Fibroblast of the aortic adventitia (primary cell): ENCODE data around the gene NPTN. TPM values are rescaled to one million over a fixed set of nuclear protein-coding genes. Genes with fewer than 3 reads are reported as not detected.

Experiments
- DNase-seq: peaks from one replicate; pipeline ENCODE4 v3.0.0-alpha.2; 2010; ENCODE audit warnings: low read depth
- H3K4me3 ChIP-seq: 2 replicates; pipeline ENCODE4 v1.5.1; 2011; ENCODE audit warnings: low read depth, mild to moderate bottlenecking, control low read depth, low read length, moderate library complexity
- total RNA-seq: library from RNA; depleted of rRNA; stranded (reverse); fragments of >200 nt; gene quantifications from 2 replicates; pipeline ENCODE4 v1.2.3, GENCODE V29; 2012; ENCODE audit warnings: low replicate concordance
- TF ChIP-seq, protein P1 (sequence below): IDR thresholded peaks from 2 replicates; pipeline ENCODE4 v1.5.1; 2011; ENCODE audit warnings: mild to moderate bottlenecking, low read length, control low read depth, inconsistent platforms; ENCODE audit not compliant: insufficient read depth

The NPTN gene
- total RNA-seq, 1 donor: 72.6 TPM

DNA sequence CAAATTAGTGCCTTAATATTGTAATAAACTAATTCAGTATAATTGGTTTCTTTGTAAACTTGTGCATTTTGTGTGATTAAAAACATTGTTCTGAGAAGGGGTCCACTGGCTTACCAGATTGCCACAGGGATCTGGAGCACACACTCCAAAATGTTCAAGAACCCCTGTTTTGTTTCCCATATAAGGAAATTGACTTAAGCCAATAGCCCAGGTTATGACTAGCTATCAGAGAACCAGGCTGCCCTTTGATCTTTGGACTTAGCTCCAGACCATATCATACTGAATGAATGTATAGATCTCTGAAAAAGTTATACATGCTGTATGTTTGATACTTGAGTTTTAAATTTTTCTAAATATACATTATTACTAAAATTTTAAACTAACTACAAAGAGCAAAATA lies 91.7 kb downstream of the NPTN start:
- DNase-seq: no peak
- H3K4me3 ChIP-seq: no peak overlapping the region
- TF ChIP-seq, protein P1, sequence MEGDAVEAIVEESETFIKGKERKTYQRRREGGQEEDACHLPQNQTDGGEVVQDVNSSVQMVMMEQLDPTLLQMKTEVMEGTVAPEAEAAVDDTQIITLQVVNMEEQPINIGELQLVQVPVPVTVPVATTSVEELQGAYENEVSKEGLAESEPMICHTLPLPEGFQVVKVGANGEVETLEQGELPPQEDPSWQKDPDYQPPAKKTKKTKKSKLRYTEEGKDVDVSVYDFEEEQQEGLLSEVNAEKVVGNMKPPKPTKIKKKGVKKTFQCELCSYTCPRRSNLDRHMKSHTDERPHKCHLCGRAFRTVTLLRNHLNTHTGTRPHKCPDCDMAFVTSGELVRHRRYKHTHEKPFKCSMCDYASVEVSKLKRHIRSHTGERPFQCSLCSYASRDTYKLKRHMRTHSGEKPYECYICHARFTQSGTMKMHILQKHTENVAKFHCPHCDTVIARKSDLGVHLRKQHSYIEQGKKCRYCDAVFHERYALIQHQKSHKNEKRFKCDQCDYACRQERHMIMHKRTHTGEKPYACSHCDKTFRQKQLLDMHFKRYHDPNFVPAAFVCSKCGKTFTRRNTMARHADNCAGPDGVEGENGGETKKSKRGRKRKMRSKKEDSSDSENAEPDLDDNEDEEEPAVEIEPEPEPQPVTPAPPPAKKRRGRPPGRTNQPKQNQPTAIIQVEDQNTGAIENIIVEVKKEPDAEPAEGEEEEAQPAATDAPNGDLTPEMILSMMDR: no peak

DNA sequence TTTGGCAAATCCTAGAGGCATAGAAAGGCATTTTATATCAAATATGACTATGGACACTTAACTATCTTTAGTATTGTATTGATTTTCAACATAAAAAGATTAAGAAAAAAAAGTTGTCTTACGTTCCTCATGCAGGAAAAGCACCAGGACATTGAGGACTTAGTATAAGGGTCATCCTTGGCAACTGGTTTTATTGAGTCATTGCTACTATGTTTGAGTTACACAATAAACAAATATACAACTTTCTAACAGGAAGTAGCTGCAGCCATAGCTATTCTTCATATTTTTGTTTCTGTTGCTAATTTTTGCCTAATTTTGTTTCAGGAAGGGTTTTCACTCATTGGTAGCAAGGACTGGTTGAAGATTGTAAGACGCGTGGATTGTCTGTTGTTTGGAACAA lies 93.0 kb downstream of the NPTN start:
- TF ChIP-seq, protein P1: no peak

DNA sequence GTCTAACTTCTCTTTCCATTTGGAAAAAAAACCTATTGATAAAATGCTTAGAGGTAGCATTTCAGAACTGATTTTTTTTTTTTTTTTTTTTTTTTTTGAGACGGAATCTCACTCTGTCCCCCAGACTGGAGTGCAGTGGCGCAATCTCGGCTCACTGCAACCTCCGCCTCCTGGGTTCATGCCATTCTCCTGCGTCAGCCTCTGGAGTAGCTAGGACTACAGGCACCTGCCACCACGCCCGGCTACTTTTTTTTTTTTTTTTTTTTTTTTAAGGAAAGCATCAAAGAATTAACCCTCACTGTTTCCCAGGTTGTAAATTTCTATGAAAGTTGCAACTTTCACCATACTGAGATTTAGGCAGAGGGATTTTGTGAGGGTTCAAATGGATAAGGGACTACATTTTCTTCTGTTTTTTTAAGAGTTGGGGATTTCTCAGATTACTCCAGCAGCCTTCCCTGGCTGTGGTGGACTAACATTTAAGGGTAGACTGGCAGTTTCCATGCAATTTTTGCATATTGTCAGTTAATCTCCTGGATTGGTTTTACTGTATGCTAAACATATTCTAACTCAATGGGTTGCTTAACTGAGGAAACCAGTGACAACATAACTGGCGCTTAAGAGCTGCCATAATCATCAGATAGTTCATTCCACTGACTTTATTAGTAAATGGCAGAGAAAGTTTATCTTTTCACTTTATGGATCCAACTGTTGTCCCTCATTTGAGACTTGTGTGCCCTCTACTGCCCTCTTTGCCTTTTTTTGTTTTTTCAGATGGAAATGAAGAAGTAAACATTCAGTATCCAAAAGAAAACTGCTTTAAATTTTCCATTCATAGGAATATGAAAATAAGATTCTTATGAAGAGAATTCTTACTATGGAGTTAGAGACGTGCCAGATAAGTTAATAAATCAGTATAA lies 93.7 kb downstream of the NPTN start:
- no peak overlapping the region for H3K4me3 ChIP-seq
- DNase-seq: no peak
- TF ChIP-seq, protein P1: no peak

More for the DNA sequence above, 93.0 kb downstream of the NPTN start:
- no peak overlapping the region for H3K4me3 ChIP-seq
- DNase-seq: no peak

DNA sequence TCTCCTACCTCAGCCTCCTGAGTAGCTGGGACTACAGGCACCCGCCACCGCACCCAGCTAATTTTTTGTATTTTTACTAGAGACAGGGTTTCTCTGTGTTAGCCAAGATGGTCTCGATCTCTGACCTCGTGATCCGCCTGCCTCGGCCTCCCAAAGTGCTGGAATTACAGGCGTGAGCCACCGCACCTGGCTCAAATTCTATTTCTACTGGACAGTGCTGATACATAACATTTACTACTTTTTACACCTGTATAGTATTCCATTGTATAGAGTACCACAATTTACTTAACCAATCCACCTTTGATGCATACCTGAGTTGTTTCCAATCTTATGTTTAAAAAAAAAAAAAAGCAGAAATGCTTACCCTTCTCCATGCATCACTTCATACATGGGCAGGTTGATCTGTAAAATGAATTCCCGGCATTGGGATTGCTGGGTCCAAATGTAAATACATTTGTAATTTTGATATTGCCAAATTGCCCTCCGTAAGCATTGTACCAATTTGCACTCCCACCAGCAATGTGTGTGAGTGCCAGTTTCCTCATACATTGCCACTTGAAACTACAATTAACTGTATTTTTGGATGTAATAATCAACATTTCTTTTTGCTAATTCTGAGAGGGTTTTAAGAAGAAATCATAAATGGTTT lies 94.5 kb downstream of the NPTN start:
- no peak for DNase-seq
- H3K4me3 ChIP-seq: no peak overlapping the region
- TF ChIP-seq, protein P1: no peak

DNA sequence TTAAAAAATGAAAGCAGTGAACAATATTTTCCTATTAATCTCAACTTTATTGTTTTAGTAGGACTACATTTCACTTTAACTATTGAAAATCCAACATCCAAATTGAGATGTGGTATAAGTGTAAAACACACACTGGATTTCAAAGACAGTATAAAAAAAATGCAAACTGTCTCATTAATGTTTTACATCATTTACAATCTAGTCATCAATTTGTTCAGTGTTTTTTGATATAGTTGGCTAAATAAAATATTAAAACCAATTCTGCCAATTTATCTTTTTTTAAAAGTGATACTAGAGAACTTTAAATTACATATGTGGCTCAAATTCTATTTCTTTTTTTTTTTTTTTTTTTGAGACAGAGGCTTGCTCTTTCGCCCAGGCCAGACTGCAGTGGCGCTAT lies 95.1 kb downstream of the NPTN start:
- H3K4me3 ChIP-seq: no peak overlapping the region
- no peak for DNase-seq
- TF ChIP-seq, protein P1: no peak

DNA sequence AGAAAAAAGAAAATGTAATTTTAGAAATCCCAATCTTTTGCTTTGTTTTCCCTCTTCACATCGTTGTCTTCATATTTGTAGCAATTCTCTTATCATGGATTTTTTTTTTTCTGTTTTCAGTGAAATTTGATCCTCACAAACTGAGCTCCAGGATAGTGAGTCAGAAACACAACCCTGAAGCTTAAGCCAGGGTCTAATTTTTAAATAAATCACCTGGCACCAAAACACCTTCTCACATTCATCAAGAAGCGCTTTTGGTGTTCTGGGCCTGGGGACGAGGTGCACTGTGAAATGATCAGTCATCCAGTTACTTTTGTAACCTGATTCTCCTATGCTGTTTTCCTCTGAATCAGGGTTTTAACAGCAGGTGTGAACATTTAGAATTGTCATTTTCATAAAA lies 102.5 kb downstream of the NPTN start:
- peak; percentile 7 for DNase-seq
- no peak overlapping the region for H3K4me3 ChIP-seq
- TF ChIP-seq, protein P1: no peak
